Natural killer cell treated with Interleukin-12 subunit alpha and Interleukin-12 subunit beta and Interleukin-15 and Interleukin-18, amount 100 ng/mL, for 72 hours (primary cell): ENCODE results near the gene SCLT1. TPM values are rescaled to one million over a fixed set of nuclear protein-coding genes. Genes with fewer than 3 reads are reported as not detected.
"Not testable (repeated sequence)": the region's sequence is repeated elsewhere in the genome, so short reads cannot be mapped to it uniquely, and the experiment has no call there.

Experiments used
- ATAC-seq, 2 donors: fragments of 150-1000 bp; cut with Tn5 transposase in 1 of 2; sonication (Bioruptor Pico), chemical (Tn5 transposase) in 1 of 2; 2 replicates each; pipeline ENCODE4 v1.10.0; 2021
- DNase-seq: peaks from one replicate; pipeline ENCODE4 v3.0.0; 2022; ENCODE audit warnings: low spot score
- H3K27ac Mint-ChIP-seq, 2 donors: 1 replicate in 1 of 2; 2 replicates in 1 of 2; pipeline ENCODE4 v1.8.0; 2022; ENCODE audit warnings: mixed read lengths in 2 of 2, mild to moderate bottlenecking in 1 of 2, moderate library complexity in 1 of 2
- H3K27me3 Mint-ChIP-seq, 2 donors: 1 replicate in 1 of 2; 2 replicates in 1 of 2; pipeline ENCODE4 v1.8.0; 2022; ENCODE audit warnings: mixed read lengths in 2 of 2
- H3K36me3 Mint-ChIP-seq: one replicate; pipeline ENCODE4 v1.8.0; 2022; ENCODE audit warnings: mixed read lengths
- H3K4me1 Mint-ChIP-seq, 2 donors: 1 replicate in 1 of 2; 2 replicates in 1 of 2; pipeline ENCODE4 v1.8.0; 2022; ENCODE audit warnings: low read depth in 2 of 2, mixed read lengths in 2 of 2, mild to moderate bottlenecking in 1 of 2
- H3K4me3 Mint-ChIP-seq: one replicate; pipeline ENCODE4 v1.8.0; 2022; ENCODE audit warnings: mixed read lengths
- H3K9me3 Mint-ChIP-seq: 2 replicates; pipeline ENCODE4 v1.8.0; 2022; ENCODE audit warnings: mixed read lengths
- total RNA-seq, 2 donors: library from RNA; stranded (reverse); gene quantifications; one replicate each; pipeline ENCODE4 v1.2.3, GENCODE V29; 2022

Gene SCLT1
- total RNA-seq, 2 donors from 2014 or later = 29.6 to 38.0 TPM

DNA sequence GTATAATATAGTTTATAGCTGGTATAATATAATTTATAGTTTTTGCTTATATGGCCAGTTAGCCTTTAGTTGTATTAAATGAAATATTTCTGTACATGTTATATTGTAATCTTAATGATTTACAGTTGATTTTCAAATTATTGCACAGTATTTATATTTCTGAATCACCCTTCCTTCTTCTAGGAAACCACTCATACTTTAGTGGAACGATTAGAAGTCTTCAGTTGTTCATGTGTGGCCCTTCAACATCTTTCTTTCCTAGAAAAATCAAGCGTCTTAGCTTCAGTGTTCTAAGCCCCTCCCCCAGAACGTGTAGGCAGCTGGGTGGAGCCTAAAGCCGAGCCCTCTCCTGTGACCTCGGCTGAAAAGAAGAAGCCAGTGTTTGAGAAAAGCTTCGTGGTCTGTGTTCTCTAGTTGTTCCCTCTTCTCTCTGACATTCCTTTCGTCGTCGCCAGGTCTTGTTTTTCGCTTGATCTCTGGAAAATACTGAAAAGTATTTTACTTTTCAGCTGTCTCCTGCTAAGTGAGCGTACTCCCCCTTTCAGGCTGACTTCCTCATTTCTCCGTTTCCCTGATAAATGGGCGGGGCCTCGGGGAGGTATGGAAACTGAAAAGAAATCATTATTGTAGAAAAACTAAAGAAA is 2.6 kb upstream of the SCLT1 start, which contains the start of gene C4orf33:
Gene C4orf33, plus strand, starts transcription at position 342 of the 644 bp plus-strand sequence. CDS start 6,459 bp downstream, outside the sequence.
- H3K4me1 Mint-ChIP-seq = peaks cover 22 to 23% of the 10 kb centered on the region in 2 donors
- no peaks in the 10 kb centered on the region for H3K36me3 Mint-ChIP-seq
- H3K9me3 Mint-ChIP-seq = no peaks in the 10 kb centered on the region
- ATAC-seq = peak; percentile 64 to 73
- peak; percentile 88 for DNase-seq
- no peaks in the 10 kb centered on the region for H3K27me3 Mint-ChIP-seq
- H3K4me3 Mint-ChIP-seq = peak within 1 kb of the TSS; percentile 90
- H3K27ac Mint-ChIP-seq = peak within 1 kb of the TSS in 1 of 2 donors; percentile 98

DNA sequence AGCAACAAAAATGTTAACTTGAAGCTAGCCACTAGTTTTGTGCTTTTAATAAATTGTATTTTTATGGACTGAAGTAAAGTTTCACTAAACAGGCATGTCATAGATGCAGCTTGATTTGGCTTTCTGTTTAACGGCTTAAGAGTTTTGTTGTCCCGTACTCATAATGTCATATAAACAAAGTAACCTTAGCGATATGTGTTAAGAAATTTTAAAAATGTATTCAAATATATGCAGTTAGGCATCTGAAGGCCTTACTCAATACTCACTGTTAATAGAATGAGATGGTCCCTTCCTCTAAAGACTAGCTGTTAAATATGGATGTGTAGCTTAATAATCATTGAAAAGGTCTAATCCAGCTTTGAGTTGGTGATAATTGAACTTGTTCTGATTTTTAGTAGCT is 1.0 kb upstream of the SCLT1 start:
- Mint-ChIP-seq H3K9me3 (no peaks in the 10 kb centered on the region), H3K27ac (no peak overlapping the region), H3K4me1 (peaks cover 22 to 27% of the 10 kb centered on the region in 2 donors), H3K4me3 (no peak overlapping the region), H3K27me3 (no peaks in the 10 kb centered on the region), H3K36me3 (no peaks in the 10 kb centered on the region)
- DNase-seq = no peak
- ATAC-seq = no peak

GRCh38 chr4:129092631-129093190 is 628 bp downstream of the SCLT1 start:
- H3K9me3 Mint-ChIP-seq = no peaks in the 10 kb centered on the region
- peaks cover 30 to 36% of the 10 kb centered on the region in 2 donors for H3K4me1 Mint-ChIP-seq
- no peak for ATAC-seq
- no peak overlapping the region for H3K4me3 Mint-ChIP-seq
- no peaks in the 10 kb centered on the region for H3K36me3 Mint-ChIP-seq
- H3K27me3 Mint-ChIP-seq = no peaks in the 10 kb centered on the region
- H3K27ac Mint-ChIP-seq = no peak overlapping the region
- DNase-seq = no peak

DNA sequence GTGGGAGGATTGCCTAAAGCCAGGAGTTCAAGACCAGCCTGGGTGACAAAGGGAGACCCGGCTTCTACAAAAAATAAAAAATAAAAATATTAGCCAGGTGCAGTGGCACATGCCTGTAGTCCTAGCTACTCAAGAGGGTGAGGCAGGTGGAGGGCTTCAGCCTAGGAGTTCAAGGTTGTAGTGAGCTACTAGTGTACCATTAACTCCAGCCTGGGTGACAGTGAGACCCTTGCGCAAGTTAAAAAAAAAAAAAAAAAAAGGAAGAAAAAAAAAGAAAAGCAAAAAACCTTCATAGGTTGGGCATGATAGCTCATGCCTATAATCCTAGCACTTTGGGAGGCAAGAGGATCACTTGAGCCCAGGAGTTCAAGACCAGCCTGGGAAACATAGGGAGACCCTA is 5.8 kb downstream of the SCLT1 start:
- no peak for DNase-seq
- Mint-ChIP-seq H3K27me3 (no peaks in the 10 kb centered on the region), H3K36me3 (peaks cover 12% of the 10 kb centered on the region), H3K27ac (peak overlapping the region in 1 of 2 donors; percentile 26), H3K4me1 (peaks cover 26 to 27% of the 10 kb centered on the region in 2 donors), H3K9me3 (no peaks in the 10 kb centered on the region), H3K4me3 (no peak overlapping the region)
- ATAC-seq = no peak

- Mint-ChIP-seq H3K9me3 (peaks cover 1% of the 10 kb centered on the region), H3K36me3 (peaks cover 22% of the 10 kb centered on the region), H3K4me1 (peaks cover 27 to 28% of the 10 kb centered on the region in 2 donors), H3K4me3 (no peak overlapping the region), H3K27me3 (no peaks in the 10 kb centered on the region), H3K27ac (no peak overlapping the region)
- DNase-seq (no peak), ATAC-seq (no peak)
Measured at GRCh38 chr4:129085472-129085871, 7.9 kb downstream of the SCLT1 start.

GRCh38 chr4:129082302-129082701 is 11.0 kb downstream of the SCLT1 start:
- ATAC-seq = no peak
- Mint-ChIP-seq H3K27ac (no peak overlapping the region), H3K4me3 (no peak overlapping the region), H3K9me3 (peaks cover 5% of the 10 kb centered on the region), H3K4me1 (peaks cover 20 to 31% of the 10 kb centered on the region in 2 donors), H3K36me3 (peaks cover 38% of the 10 kb centered on the region), H3K27me3 (no peaks in the 10 kb centered on the region)
- DNase-seq = no peak

DNA sequence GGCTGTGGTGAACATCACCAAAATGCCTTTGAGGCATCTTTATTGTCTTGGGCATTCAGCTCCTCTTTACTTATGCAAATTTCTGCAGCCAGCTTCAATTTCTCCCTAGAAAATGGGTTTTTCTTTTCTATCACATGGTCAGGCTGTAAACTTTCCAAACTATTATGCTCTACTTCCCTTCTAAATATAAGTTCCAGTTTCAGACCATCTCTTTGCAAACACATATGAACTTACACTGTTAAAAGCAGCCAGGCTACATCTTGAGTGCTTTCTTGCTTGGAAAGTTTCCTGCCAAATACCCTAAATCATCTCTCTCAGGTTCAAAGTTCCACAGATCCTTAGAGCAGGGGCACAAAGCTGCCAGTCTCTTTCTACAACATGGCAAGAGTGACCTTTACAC is 13.2 kb downstream of the SCLT1 start:
- H3K4me3 Mint-ChIP-seq = no peak overlapping the region
- ATAC-seq (no peak), DNase-seq (no peak)
- H3K4me1 Mint-ChIP-seq = peaks cover 8 to 24% of the 10 kb centered on the region in 2 donors
- no peaks in the 10 kb centered on the region for H3K27me3 Mint-ChIP-seq
- no peak overlapping the region for H3K27ac Mint-ChIP-seq
- H3K9me3 Mint-ChIP-seq = peaks cover 5% of the 10 kb centered on the region
- peaks cover 46% of the 10 kb centered on the region for H3K36me3 Mint-ChIP-seq

DNA sequence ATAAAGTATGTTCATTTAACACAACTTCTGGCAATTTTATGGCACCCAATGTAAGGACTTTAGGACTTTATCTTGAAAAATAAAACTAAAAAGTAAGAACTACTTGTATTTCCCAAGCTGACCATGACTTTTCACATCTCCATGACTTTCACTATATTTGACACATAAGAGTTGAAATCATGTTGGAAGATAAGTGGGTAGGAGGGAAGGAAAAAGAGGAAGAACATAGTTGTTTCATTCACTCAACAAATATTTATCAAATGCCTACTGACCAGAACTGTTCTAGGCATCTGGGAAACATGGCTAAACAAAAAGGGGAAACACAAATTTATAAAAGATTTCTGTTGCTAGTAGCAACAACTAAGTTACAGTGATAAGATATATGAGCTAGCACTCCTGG is 16.0 kb downstream of the SCLT1 start:
- peaks cover 9% of the 10 kb centered on the region for H3K9me3 Mint-ChIP-seq
- no peak overlapping the region for H3K4me3 Mint-ChIP-seq
- peaks cover 7 to 19% of the 10 kb centered on the region in 2 donors for H3K4me1 Mint-ChIP-seq
- no peak overlapping the region for H3K27ac Mint-ChIP-seq
- DNase-seq (no peak), ATAC-seq (no peak)
- H3K36me3 Mint-ChIP-seq = peaks cover 60% of the 10 kb centered on the region
- no peaks in the 10 kb centered on the region for H3K27me3 Mint-ChIP-seq

GRCh38 chr4:129069537-129069936 is 23.8 kb downstream of the SCLT1 start:
- peaks cover 8 to 15% of the 10 kb centered on the region in 2 donors for H3K4me1 Mint-ChIP-seq
- H3K36me3 Mint-ChIP-seq = peaks cover 55% of the 10 kb centered on the region

GRCh38 chr4:129064717-129065116 is 28.6 kb downstream of the SCLT1 start:
- no peaks in the 10 kb centered on the region for H3K27me3 Mint-ChIP-seq
- no peak for DNase-seq
- peaks cover 0 to 8% of the 10 kb centered on the region in 2 donors for H3K4me1 Mint-ChIP-seq
- no peak overlapping the region for H3K27ac Mint-ChIP-seq
- H3K36me3 Mint-ChIP-seq = peaks cover 54% of the 10 kb centered on the region
- peaks cover 34% of the 10 kb centered on the region for H3K9me3 Mint-ChIP-seq
- no peak overlapping the region for H3K4me3 Mint-ChIP-seq
- ATAC-seq = no peak

More at GRCh38 chr4:129069537-129069936, 23.8 kb downstream of the SCLT1 start:
- not testable (repeated sequence) for ATAC-seq, H3K4me3 Mint-ChIP-seq, DNase-seq, H3K27me3 Mint-ChIP-seq
- Mint-ChIP-seq H3K9me3 (peaks cover 24% of the 10 kb centered on the region), H3K27ac (peak overlapping the region in 1 of 2 donors; percentile 51)

DNA sequence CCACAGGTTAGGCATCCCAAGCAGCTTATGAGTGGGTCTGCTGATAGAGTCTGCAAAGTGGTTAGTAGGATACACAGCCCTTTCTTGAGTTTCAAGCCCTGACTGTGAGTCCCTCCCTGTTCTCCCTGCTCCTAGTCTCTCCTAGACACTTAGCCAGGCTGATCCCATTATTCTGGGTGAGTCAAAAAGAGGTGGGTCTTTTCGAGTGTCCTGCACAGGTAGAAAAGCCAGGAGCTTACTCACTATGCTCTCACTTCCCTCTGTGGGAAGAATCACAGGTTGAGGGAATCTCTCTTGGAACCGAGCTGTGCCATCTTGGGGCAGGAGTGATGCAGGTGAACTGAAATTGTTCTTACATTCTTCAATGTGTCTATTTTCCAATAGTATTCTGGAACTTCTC is 29.7 kb downstream of the SCLT1 start:
- no peak for ATAC-seq
- Mint-ChIP-seq H3K4me1 (peaks cover 0 to 4% of the 10 kb centered on the region in 2 donors), H3K27ac (no peak overlapping the region), H3K27me3 (no peaks in the 10 kb centered on the region), H3K9me3 (peaks cover 34% of the 10 kb centered on the region), H3K36me3 (peaks cover 56% of the 10 kb centered on the region), H3K4me3 (no peak overlapping the region)
- no peak for DNase-seq

- peaks cover 57% of the 10 kb centered on the region for H3K36me3 Mint-ChIP-seq
- DNase-seq = no peak
- no peak overlapping the region for H3K27ac Mint-ChIP-seq
- peaks cover 31% of the 10 kb centered on the region for H3K9me3 Mint-ChIP-seq
- H3K27me3 Mint-ChIP-seq = no peaks in the 10 kb centered on the region
- no peak for ATAC-seq
- H3K4me1 Mint-ChIP-seq = no peaks in the 10 kb centered on the region
- H3K4me3 Mint-ChIP-seq = no peak overlapping the region
Measured at GRCh38 chr4:129062580-129062979, 30.8 kb downstream of the SCLT1 start.

GRCh38 chr4:129059028-129059427 is 34.3 kb downstream of the SCLT1 start:
- peaks cover 39% of the 10 kb centered on the region for H3K9me3 Mint-ChIP-seq
- DNase-seq (no peak), ATAC-seq (no peak)
- H3K27me3 Mint-ChIP-seq = no peaks in the 10 kb centered on the region
- H3K36me3 Mint-ChIP-seq = peaks cover 74% of the 10 kb centered on the region
- H3K4me1 Mint-ChIP-seq = peaks cover 0 to 2% of the 10 kb centered on the region in 2 donors
- H3K4me3 Mint-ChIP-seq = no peak overlapping the region
- H3K27ac Mint-ChIP-seq = no peak overlapping the region
